NCI-H82 (cell line): ENCODE results near the gene BCAR3.
"Not testable (repeated sequence)": the region's sequence is repeated elsewhere in the genome, so short reads cannot be mapped to it uniquely, and the experiment has no call there.

Source experiments
- DNase-seq: peaks from one replicate; lab custom pipeline; 2025; lab: John Stamatoyannopoulos, UW

The BCAR3 gene

GRCh38 chr1:93576746-93577145, 104.9 kb downstream of the BCAR3 start:
- DNase-seq = no peak

DNA sequence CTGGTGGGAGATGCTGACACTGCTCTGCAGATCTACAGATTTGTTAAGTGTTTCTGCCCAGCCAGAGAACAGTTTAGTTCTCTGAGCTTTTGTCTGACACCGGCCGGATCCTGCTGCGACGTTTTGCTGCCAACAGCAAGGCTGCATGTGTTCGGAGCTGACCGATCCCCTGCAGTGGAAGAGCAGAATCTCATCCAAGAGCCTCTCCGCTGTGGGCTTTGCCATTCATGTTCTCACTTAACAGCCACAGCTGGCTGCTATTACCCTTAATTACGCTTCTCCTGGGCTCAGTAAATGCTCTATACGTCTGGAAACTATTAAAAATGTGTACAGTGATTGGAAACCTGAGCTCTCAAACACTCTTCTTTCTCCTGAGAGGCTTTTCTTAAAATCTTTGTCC, 105.3 kb downstream of the BCAR3 start:
- no peak for DNase-seq

DNA sequence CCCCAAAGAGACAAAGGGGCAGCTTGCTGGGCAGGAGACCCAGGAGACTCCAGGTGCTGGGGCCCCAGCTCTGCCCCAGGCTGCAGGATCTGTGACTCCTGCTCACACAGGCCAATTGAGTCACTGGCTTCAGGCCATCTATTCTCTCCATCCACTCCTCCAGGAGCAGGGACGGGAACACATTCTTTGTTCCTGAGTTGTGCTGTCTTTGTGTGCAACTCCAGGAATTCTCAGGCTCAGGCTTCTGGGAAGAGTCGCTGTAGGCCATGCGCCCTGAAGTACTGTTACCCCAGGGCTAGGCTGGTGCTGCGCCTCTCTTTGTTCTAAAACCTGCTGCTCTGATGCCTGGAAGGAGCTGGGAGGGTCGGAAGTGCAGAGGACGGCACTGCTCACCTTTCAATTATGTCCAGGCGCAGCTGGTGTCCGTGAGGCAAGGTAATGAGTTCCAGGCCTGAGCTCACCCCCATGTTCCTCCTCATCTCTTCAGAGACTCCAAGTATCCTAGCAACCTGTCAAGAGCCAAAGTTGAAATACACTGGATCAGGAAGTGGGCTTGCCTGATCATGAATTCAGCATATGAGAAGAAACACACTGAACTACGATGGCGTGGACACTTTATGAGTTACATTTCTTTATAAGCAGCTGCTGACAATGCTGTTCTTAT, 105.9 kb downstream of the BCAR3 start:
- DNase-seq = no peak

- DNase-seq = no peak
Observed at GRCh38 chr1:93574991-93575390, 106.6 kb downstream of the BCAR3 start.

DNA sequence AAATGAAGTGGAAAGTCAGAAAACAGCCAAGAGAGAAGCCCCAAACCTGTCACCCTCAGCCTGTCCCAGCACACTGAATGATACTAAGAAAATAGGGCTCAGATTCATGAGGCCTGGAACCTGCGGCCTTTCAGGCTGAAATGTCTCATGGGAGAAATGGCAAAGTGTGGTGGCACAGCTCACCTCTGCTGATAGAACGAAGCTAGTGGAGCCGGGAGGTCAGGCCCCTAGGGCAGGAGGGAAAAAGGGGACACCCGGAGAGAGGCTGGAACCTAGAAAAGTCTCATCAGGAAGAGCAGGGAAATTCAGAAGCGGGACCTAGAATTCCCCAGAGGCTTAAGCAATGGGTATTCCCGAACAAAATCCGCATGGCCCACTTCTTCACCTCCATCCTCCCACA, 107.1 kb downstream of the BCAR3 start:
- no peak for DNase-seq

DNA sequence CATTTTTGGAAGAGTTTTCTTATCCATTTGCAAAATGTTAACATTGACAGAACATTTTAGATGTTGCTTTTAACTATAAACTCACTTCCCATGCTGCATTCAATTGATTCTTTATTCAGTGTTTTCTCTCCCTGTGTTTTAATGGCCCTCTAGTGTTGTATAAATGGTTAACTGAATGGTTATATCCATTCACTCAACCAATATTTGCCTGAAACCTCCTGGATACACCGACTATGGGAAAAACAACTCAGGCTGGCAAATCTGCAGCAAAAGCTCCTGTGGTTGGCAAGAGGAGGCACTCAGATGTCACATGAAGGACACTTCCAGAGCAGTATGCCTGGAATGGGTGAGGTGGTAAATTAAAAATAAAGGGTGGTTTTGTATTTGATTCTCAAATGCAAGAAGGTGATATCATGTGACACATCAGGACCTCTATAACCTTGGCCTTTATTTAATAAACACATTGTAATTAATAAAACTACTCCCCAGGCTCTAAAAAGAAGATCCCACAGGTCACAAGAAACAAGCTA, 107.6 kb downstream of the BCAR3 start:
- DNase-seq = no peak

- no peak for DNase-seq
Observed at GRCh38 chr1:93571623-93572310, 109.9 kb downstream of the BCAR3 start.

DNA sequence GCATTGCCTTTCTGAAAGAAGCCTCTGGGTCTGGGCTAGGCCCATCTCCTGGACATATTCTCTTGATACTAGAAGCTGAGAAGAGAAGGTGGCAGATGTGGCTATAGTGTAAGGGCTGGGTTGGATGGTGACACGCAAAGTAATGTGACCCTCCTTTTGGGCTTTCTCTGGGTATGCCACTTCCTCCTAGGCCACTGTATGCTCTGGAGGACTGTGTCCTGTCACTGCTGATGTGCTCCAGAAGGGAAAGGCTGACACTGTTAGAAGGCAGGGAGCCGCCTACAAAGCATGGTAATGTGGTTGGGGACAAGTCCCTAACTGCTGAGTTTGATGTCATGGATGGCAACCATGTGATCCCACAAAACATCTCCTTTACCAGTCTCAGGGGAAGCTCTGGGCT, 112.1 kb downstream of the BCAR3 start:
- DNase-seq = no peak

DNA sequence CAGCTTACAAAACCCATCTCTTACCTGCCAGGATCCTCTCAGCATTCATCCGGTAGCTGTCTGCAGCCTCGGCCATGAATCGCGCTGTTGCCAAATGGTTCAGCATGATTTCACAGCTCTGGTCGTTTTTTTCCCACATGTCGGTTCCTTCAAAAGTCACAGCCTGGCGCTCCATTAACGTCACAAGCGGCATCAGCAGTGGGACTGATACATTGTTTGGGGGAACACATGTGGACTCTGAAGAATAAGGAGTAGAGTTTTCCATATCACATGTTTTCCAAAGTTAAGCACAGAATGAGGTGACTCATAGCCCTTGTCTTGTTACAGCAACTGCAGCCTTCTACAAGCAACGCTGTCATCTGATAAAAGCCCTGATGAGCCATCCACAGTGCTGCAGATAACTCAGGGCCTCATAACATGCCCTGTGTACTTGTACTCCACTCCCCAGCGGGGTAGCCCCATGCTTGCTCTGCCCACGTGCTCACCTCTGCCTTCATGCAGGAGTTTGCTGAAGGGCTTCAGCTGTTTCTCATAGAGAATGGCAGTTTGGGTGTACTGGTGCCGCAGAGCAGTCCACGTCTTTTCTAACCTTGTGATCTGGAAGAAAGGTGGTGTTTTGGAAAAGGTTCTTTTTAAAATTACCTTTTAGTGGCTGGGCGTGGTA, 114.2 kb downstream of the BCAR3 start:
- no peak for DNase-seq

- DNase-seq = no peak
Observed at GRCh38 chr1:93566227-93566626, 115.4 kb downstream of the BCAR3 start.

DNA sequence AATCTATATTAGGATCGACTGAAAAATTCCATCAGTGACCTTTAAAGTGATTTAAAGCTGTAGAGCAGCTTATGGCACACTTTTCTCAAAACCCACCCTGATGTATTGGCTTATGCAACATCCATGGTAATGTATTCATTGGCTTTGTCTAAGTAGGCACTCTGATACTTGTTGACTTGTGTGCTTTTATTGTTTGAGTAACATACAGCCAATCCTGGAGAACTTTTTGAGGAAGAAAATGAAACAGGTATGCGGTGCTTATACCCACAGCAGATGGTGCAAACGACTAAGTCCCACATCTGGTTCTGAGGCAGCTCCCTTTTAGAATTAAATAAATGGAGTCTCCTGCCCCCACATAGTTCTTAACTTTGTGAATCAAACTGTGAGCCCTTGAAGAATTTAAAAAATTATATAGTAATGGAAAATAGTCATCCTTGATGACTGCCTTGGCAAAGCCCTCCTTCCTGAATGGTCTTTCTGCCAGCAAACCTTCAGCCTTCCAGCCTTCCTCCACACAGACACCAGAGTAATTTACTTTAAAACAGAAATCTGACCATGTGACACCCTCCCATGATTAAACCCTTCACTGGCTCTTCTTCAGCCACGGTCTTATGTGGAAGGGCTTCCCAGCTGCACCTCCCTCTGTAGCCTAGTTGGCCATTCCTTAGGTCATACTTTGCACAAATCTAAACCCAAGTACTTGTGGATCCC, 116.0 kb downstream of the BCAR3 start:
- DNase-seq = peak; percentile 20

- DNase-seq = no peak
Observed at GRCh38 chr1:93559695-93560094, 121.9 kb downstream of the BCAR3 start.

GRCh38 chr1:93559045-93559444, 122.6 kb downstream of the BCAR3 start:
- no peak for DNase-seq

GRCh38 chr1:93556291-93556690, 125.3 kb downstream of the BCAR3 start:
- peak; percentile 76 for DNase-seq

GRCh38 chr1:93554883-93555872, 126.5 kb downstream of the BCAR3 start:
- DNase-seq = peak; percentile 16

GRCh38 chr1:93553886-93554490, 127.6 kb downstream of the BCAR3 start:
- DNase-seq = not testable (repeated sequence)

DNA sequence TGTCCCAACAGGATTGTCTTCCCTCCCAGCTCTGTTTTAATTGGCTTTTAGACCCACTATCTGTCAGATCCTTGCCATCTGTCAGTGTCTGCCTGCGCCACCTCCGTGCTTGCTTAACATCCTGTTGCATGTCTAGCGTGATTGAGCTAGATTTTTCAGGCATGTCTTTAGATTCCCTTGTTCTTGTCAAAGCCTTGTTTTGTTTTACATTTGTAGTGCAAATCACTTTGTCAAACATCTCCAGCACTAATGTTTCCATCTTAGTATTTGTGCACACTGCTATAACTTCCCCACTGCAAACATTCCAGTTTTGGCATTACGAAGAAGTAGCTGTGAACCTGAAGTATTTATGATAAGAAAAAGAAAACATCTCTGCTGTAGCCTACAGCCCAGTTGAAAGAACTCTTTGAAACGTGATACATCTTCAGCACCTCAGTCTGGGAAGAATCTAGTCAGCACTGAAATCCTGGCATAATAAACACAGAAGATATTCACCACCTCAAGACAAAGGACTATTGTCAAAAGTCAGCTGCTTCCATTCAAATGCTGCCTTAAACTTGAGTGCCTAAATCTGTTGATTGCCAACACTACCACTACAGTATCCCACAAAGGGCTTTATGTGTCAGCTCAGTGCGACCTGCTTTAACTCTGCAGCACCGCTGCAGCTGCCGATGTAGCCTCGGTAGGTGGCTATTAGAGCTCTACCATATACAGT, 128.7 kb downstream of the BCAR3 start:
- DNase-seq = peak; percentile 98

- DNase-seq = no peak
Observed at GRCh38 chr1:93549811-93550210, 131.8 kb downstream of the BCAR3 start.

- no peak for DNase-seq
Observed at GRCh38 chr1:93549131-93549530, 132.5 kb downstream of the BCAR3 start.
